ENCODE data around the gene DCST1.
A peak's percentile ranks its signal among the peaks of the same experiment; 100 is the strongest.

The DCST1 gene

DNA sequence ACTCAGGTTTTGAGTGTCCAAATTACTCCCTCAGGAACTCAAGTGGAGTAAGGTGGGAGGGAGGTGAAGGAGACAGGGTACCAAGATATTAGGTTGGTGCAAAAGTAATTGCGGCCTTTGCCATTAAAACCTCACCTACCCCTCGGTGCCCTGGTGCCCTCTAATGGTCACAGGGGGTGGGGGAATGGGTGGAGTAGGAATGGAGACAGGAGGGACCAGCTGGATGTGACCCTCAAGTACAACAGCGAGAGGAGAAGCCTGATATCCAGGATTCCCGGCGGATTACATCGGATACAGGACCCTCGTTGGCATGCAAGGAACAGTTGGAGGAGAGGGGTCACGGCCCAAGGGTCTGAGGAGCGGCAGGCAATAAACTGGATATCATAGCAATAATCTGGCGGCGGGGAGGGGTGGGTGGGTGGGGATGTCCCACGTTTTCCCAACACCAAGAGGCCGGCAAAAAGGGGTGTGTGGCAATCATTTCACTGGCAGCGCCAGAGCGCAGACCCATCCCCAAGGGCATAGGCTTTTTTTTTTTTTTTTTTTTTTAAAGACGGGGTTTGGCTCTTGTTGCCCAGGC is 35.3 kb upstream of the DCST1 start:
- H3K4me3 ChIP-seq (ENCODE audit: control insufficient read depth, low read depth, low read length) = no peak overlapping the region
- DNase-seq (ENCODE audit: low read depth) = no peak
- TF ChIP-seq, protein P1, sequence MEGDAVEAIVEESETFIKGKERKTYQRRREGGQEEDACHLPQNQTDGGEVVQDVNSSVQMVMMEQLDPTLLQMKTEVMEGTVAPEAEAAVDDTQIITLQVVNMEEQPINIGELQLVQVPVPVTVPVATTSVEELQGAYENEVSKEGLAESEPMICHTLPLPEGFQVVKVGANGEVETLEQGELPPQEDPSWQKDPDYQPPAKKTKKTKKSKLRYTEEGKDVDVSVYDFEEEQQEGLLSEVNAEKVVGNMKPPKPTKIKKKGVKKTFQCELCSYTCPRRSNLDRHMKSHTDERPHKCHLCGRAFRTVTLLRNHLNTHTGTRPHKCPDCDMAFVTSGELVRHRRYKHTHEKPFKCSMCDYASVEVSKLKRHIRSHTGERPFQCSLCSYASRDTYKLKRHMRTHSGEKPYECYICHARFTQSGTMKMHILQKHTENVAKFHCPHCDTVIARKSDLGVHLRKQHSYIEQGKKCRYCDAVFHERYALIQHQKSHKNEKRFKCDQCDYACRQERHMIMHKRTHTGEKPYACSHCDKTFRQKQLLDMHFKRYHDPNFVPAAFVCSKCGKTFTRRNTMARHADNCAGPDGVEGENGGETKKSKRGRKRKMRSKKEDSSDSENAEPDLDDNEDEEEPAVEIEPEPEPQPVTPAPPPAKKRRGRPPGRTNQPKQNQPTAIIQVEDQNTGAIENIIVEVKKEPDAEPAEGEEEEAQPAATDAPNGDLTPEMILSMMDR (IDR thresholded peaks at IDR 0.05; ENCODE audit: control insufficient read depth, insufficient read depth, low read depth, low read length, missing control alignments) = no peak

DNA sequence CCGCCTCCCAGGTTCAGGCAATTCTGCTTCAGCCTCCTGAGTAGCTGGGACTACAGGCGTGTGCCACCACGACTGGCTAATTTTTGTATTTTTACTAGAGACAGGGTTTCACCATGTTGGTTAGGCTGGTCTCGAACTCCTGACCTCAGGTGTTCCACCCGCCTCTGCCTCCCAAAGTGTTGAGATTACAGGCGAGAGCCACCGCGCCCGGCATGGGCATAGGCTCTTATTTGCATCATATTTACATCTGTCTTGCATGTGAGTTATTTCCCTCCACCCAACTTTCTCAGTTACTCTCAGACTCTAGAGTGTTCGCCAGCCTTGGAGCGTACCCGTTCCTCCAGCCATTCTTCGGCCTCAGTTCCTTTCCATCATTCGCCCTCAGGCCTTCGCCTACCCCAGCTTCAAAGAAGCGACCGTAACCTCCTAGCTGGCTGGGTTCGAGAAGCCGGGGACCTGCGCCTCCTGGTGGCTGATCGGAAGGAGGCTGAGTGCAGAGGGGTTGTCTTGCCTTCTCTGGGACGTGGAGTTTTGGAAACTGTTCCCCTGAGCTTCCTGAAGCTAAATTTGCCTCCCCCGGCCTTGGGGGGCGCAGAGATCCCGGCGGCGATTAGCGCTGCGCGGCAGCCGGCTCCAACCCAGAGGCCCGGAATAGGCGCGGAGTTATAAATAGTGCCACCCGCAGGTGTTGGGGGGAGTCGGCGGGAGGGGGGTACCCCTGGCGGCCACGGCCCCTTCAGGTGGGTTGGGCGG is 34.6 kb upstream of the DCST1 start:
- H3K4me3 ChIP-seq (ENCODE audit: control insufficient read depth, low read depth, low read length) = peak overlapping the region; percentile 88
- TF ChIP-seq, protein P1 (IDR thresholded peaks at IDR 0.05; ENCODE audit: control insufficient read depth, insufficient read depth, low read depth, low read length, missing control alignments) = peak; percentile 97
- DNase-seq (ENCODE audit: low read depth) = no peak

DNA sequence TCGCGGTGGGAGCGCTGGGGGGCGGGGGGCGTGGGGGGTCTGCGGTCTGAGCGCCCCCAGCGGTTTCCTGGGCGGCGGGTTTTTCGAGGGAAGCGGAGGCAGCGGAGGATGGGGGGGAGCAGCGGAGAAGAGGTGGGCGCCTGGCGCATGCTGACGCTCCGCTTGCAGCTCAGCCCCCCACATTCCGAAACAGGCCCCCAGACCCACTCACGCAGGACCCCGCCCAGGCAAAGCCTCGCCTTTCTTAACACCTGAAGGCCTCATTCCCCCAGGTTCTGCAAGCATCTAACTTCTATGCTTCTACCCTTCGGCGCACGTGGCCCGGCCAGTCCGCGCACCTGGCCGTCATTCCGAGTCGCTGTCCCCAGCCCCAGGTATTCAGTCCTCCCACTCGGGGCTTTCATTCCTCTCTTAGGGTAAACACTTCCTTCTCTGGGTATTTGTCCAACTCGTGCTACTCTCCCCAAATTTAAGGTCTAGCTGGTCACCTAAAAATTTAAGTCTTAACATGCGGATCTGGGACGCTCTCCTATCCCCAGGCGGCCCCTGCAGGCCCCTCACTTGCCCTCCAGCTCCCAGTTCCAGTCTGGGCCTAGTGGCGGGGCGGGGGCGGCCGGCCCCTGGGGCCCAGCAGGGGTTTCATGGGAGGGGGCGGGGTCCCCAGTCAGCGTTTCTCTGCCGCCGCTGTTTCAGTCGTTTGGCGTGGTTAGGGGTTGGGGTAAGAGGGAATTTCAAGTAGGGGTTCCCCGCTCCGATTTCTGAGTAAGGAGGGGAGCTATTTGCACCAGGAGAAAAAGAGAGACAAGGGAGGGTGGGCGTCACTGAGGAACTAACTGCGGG is 33.8 kb upstream of the DCST1 start:
- TF ChIP-seq, protein P1 (IDR thresholded peaks at IDR 0.05; ENCODE audit: control insufficient read depth, insufficient read depth, low read depth, low read length, missing control alignments) = peak; percentile 1
- no peak for DNase-seq (ENCODE audit: low read depth)
- peak overlapping the region; percentile 88 for H3K4me3 ChIP-seq (ENCODE audit: control insufficient read depth, low read depth, low read length)

DNA sequence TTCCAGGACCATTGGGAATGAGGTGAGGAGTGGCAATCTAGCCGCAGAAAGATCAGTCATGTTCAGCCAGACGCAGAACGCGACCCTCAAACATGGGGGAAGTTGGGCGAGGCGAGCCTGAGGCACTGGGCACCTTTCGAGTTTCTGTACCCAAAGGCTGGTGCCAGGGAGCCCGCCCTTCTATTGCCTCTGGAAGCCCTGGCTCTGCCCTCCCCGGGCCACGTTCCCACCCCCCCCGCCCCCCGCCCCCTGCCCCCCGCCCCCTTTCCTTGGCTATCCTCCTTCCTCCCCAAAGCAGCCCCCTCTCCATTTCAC is 33.3 kb upstream of the DCST1 start:
- peak overlapping the region; percentile 88 for H3K4me3 ChIP-seq (ENCODE audit: control insufficient read depth, low read depth, low read length)
- TF ChIP-seq, protein P1 (IDR thresholded peaks at IDR 0.05; ENCODE audit: control insufficient read depth, insufficient read depth, low read depth, low read length, missing control alignments) = no peak
- DNase-seq (ENCODE audit: low read depth) = no peak

DNA sequence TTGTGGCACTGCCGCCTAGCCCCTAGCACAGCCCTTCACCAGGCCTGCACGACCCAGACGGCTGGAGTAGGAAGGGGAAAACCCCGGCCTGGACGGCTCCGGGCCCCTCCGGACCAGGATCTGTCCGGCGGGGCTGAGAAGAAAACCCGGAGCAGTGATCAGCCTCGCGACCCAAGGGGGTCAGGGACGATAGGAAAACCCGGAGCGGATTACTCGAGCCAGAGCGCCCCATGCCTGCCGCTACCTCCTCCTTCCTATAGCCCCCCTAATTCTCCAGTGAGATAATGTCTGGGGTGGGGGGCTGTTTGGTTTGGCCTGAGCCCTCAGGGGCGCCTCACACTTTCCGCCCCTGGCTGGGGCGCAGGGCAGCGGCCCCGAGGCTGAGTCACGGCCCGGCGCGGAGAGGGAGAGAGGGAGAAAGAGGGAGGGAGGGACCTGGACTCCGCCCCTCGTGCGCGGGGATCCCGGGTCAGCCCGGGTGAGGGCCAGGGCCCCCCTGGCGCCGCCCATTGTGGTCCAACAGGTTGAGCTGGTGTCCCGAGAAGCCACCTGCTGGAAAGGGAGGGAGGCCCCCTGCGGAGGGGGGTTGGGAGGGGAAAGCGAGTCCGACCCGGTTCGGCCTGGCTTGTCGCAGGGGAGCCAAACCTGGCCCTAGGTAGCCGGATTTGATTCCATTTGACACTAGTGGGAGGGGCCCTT is 32.7 kb upstream of the DCST1 start:
- H3K4me3 ChIP-seq (ENCODE audit: control insufficient read depth, low read depth, low read length) = peak overlapping the region; percentile 88
- TF ChIP-seq, protein P1 (IDR thresholded peaks at IDR 0.05; ENCODE audit: control insufficient read depth, insufficient read depth, low read depth, low read length, missing control alignments) = no peak
- DNase-seq (ENCODE audit: low read depth) = peak; percentile 46

DNA sequence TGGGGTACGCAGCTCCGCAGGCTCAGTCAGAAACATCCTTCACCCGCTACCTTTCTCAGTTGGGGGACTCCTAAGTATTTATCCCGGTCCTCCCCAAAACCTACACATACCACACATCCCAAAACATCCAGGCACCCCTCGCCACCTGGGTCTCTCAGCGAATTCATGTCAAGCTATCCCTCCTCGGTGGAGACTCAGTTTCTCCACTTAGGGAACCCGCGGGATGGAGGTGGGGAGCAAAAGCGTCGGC is 32.3 kb upstream of the DCST1 start:
- TF ChIP-seq, protein P1 (IDR thresholded peaks at IDR 0.05; ENCODE audit: control insufficient read depth, insufficient read depth, low read depth, low read length, missing control alignments) = no peak
- H3K4me3 ChIP-seq (ENCODE audit: control insufficient read depth, low read depth, low read length) = peak overlapping the region; percentile 88
- no peak for DNase-seq (ENCODE audit: low read depth)

Measured in AG09309 (cell line).